Measurements from ENCODE around the gene IRF2.

The IRF2 gene

GRCh38 chr4:184474263-184475095 is at the start of gene IRF2:
Gene IRF2 (minus strand): TSS chr4:184474550. CDS start chr4:184429064, 45,486 bp downstream.
- DNase-seq, result peak; percentile 99

GRCh38 chr4:184515606-184516005 is 41.3 kb upstream of the IRF2 start:
- DNase-seq, result no peak

GRCh38 chr4:184514121-184514988 is 40.0 kb upstream of the IRF2 start:
- DNase-seq, result peak; percentile 97

- DNase-seq, result no peak
Measured at GRCh38 chr4:184513802-184514120, 39.4 kb upstream of the IRF2 start.

- DNase-seq, result no peak
Measured at GRCh38 chr4:184511156-184511555, 36.8 kb upstream of the IRF2 start.

- peak; percentile 93 for DNase-seq
Measured at GRCh38 chr4:184510401-184510800, 36.1 kb upstream of the IRF2 start.

GRCh38 chr4:184506527-184507121 is 32.3 kb upstream of the IRF2 start:
- peak; percentile 65 for DNase-seq

GRCh38 chr4:184504385-184504784 is 30.0 kb upstream of the IRF2 start:
- DNase-seq, result no peak

GRCh38 chr4:184503869-184504300 is 29.5 kb upstream of the IRF2 start:
- DNase-seq, result peak; percentile 50

GRCh38 chr4:184500748-184501589 is 26.6 kb upstream of the IRF2 start:
- no peak for DNase-seq

- no peak for DNase-seq
Measured at GRCh38 chr4:184499996-184500395, 25.6 kb upstream of the IRF2 start.

GRCh38 chr4:184498598-184498997 is 24.2 kb upstream of the IRF2 start:
- DNase-seq, result no peak

- no peak for DNase-seq
Measured at GRCh38 chr4:184489771-184490170, 15.4 kb upstream of the IRF2 start.

GRCh38 chr4:184487503-184487902 is 13.2 kb upstream of the IRF2 start:
- DNase-seq, result no peak

GRCh38 chr4:184485279-184485678 is 10.9 kb upstream of the IRF2 start:
- no peak for DNase-seq

GRCh38 chr4:184481544-184481943 is 7.2 kb upstream of the IRF2 start:
- DNase-seq, result no peak

GRCh38 chr4:184479516-184479950 is 5.2 kb upstream of the IRF2 start:
- DNase-seq, result peak; percentile 94

- no peak for DNase-seq
Measured at GRCh38 chr4:184477201-184477999, 3.0 kb upstream of the IRF2 start.

- DNase-seq, result peak; percentile 29
Measured at GRCh38 chr4:184476695-184477094, 2.3 kb upstream of the IRF2 start.

- peak; percentile 61 for DNase-seq
Measured at GRCh38 chr4:184475498-184475897, 1.1 kb upstream of the IRF2 start.

- DNase-seq, result peak; percentile 84
Measured at GRCh38 chr4:184475096-184475461, 729 bp upstream of the IRF2 start.
